ENCODE results near the gene NPY5R.

DNA sequence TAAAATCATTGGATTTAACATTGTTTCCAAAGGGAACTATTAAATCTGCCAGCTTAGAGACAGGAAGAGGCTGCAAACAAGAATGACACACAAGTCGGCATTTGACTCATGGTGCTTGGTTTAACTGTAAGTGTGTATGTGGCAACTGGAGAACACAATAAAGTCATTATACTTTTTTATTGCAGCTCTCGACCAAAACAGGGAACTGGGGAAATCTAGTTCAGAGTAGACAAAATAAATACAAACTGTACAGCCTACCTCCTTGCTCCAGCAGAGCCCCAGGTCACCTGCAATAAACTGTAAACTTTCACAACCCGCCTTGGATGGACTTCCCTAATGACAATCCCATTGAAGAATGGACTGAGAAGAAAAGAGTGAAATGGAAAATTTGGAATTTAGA lies 24.0 kb downstream of the NPY5R start:
- TF ChIP-seq, protein P1, sequence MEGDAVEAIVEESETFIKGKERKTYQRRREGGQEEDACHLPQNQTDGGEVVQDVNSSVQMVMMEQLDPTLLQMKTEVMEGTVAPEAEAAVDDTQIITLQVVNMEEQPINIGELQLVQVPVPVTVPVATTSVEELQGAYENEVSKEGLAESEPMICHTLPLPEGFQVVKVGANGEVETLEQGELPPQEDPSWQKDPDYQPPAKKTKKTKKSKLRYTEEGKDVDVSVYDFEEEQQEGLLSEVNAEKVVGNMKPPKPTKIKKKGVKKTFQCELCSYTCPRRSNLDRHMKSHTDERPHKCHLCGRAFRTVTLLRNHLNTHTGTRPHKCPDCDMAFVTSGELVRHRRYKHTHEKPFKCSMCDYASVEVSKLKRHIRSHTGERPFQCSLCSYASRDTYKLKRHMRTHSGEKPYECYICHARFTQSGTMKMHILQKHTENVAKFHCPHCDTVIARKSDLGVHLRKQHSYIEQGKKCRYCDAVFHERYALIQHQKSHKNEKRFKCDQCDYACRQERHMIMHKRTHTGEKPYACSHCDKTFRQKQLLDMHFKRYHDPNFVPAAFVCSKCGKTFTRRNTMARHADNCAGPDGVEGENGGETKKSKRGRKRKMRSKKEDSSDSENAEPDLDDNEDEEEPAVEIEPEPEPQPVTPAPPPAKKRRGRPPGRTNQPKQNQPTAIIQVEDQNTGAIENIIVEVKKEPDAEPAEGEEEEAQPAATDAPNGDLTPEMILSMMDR (conservative IDR thresholded peaks at IDR 0.05) = no peak
- no peak for TF ChIP-seq EZH2 (IDR thresholded peaks at IDR 0.05; ENCODE audit: low read depth)
